ENCODE data around the gene PSKH1.
"Not testable (repeated sequence)": the region's sequence is repeated elsewhere in the genome, so short reads cannot be mapped to it uniquely, and the experiment has no call there.

PSKH1 gene

GRCh38 chr16:67892899-67893742 is at the start of gene PSKH1:
Gene PSKH1, plus strand, starts transcription at chr16:67893254. Its CDS starts 15,496 bp downstream, at chr16:67908750.
- DNase-seq = peak; percentile 95

DNA sequence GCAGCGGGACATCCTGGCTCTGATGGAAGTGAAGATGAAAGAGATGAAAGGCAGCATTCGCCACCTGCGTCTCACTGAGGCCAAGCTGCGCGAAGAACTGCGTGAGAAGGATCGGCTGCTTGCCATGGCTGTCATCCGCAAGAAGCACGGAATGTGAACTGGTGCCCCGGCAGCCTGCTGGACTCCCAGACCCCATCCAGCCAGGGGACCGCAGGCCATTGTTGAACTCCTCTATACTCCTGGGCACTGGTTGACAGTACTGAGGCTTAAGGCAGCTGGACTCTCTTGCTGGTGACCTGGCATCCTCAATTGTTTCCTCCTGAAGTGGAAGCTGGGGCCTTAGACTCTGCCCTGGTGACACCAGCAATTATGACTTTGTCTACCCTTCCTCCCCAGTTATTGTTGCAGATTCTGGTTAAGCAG is 49.7 kb upstream of the PSKH1 start:
- no peak for DNase-seq

GRCh38 chr16:67844497-67844896 is 48.6 kb upstream of the PSKH1 start:
- DNase-seq = no peak

- DNase-seq = no peak
Measured at GRCh38 chr16:67845291-67846062, 47.6 kb upstream of the PSKH1 start.

DNA sequence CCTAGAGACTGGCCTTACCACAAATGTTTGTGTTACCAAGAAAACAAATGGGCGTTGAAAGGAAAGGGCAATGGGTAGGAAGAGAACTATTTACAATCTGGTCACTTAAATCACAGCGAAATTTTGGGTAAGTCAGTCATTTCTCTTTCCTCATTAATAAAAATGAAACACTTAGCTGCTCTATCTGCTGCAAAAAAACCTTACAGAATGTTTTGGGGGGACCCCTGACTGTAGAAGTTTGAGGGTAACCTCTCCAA is 47.1 kb upstream of the PSKH1 start:
- no peak for DNase-seq

DNA sequence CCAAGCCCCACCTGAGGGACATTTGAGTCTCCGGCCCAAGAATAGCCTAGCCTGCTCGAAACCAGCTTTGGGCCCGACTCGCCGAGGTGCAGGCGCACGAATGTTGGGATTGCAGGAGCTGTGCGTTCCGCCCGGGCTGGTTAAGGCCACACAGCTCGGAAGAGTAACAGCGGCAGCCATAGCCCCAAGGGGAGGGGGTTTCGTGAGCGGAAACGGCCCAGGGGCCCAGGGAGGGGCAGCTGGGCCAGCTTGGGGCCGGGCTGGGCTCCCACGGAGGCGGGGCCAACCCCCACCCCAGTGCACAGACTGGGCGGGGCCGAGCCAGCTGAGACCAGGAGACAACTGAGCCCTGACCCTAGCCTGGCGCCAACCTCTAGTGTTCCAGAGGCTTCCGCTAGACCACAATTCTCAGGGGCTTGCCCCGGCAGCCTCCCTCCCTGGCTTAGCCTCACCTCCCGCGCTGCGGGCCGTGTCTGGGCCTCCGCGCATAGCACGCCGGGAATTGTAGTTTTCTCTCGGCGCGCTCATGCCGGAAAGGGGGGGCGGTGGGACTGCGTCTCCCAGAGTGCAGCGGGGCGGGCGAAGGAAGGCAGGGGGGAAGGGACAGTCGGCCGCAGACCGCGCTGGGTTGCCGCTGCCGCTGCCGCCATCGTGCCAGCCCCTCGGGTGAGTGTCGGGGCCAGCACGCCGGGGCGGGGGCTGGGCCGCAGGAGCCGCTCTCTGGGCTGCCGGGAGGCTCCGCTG is 46.6 kb upstream of the PSKH1 start, which contains the start of gene NUTF2:
Gene NUTF2 (plus strand): TSS at position 614 of the 744 bp plus-strand sequence. CDS start 18,198 bp downstream, outside the sequence.
- peak; percentile 94 for DNase-seq

DNA sequence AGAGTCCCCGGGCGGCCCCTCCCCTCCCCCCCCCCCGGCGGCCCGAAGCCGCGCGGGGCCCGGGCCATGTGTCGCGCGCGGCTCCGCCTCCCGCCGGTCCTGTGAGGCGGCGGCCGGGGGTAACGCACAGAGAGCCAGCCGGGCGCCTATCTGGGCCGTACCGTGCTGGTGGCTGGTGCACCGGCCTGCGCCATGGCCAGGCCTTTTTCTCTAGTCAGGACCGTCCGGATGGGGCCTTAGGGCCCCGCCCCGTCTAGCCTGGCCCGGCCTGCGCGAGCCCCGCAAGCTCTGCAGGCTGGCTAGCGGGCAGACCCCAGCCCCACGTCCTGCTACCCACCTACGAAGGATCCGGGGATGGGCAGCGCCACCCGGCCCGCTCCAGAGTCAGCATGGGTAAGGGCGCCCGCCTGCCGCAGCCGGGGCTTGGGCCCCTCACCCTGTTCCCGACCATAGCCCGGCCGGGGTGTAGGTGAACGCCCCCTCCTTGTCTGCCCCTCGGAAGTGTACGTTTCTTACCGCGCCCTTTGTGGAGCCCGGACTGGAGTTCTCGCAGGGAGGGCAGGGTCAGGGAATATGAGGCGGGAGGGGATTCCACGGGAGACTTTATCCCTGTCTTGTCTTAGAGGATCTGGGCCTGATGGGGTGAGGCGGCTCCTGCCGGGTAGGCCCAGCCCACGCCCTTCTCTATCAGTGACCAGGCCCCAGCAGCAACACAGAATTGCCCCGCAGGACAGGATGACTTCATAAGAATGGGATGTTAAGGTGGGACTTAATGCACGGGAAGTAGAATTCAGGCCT is 45.8 kb upstream of the PSKH1 start, which contains the start of gene CENPT:
Gene CENPT (minus strand): TSS at position 630 of the 798 bp plus-strand sequence. CDS start 13,834 bp downstream, outside the sequence.
- no peak for DNase-seq

DNA sequence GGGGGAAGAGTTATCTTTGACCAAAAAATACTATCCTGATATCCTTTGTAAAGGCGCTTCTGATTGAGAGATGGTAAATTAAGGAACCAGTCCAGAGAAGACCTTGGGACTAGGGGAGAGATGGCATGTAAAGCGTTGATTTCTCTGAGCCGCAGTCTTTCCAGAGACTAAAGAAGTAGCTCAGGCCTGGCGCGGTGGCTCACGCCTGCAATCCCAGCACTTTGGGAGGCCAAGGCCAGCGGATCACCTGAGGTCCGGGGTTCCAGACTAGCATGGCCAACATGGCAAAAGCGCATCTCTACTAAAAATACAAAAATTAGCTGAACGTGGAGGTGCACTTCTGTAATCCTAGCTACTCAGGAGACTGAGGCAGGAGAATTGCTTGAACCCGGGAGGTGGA is 44.9 kb upstream of the PSKH1 start:
- DNase-seq = no peak

- DNase-seq = no peak
Measured at GRCh38 chr16:67853670-67854069, 39.4 kb upstream of the PSKH1 start.

DNA sequence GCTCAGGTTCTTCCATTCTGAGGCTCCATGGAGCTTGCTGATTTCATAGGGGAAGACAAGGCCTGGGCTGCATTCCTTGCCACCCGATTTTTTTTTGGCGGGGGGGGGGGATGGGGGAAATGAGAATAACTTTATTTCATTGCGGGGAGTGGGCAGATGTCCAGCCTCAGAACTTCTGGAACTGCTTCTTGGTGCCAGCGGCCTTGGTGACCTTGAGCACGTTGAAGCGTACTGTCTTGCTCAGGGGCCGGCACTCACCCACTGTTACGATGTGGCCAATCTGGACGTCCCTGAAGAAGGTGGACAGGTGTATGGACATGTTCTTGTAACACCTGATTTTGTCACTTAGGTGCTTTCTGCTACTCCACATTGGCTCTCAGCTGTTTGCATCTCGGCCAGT is 37.3 kb upstream of the PSKH1 start:
- DNase-seq = no peak

GRCh38 chr16:67856927-67857546 is 36.0 kb upstream of the PSKH1 start:
- DNase-seq = no peak

DNA sequence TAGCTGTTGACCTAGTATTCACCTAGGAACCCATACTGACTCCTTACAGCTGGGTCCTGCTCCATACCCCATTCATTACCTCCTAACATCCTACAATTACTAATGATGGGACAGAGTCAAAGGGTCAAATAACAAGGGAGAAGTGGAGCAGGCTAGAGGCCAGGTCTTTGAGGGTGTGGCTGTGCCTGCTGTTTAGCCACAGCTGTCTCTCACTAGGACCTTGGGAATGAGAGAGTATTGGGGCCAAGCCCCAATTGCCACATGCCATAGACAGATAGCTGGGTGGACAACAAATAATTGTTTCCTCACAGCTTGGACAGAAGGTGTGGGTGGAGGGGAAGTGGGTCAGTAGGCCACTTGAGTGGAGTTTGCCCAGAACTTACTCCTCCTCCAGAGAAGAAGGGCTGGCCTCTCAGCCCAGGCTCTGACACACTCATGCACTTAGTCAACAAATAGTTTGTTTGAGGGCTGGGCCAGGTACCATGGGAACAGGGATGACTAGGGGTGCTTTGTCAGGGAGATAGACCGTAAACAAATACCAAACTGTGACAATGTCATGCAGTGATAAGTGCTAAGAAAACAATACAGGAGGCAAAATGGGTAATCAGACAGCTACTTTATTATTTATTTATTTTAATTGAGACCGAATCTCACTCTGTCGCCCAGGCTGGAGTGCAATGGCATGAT is 35.4 kb upstream of the PSKH1 start:
- DNase-seq = no peak

DNA sequence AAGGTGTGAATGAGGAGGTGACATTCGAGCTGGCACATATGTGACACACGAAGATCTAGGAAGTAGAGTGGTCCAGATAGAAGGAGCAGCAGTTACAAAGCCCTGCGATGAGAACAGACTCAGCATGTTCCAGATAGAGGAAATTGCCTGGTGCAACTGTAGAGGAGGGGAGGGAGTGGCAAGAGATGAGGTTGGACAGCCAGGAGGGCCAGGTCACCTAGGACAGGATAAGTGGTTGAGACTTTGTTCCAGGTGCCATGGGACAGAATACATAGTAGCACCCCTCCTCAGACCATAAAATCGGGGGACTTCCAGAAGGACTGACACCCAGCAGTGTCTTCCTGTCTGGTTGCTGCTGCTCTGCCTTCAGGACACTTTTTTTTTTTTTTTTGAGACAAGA is 34.6 kb upstream of the PSKH1 start:
- no peak for DNase-seq

DNA sequence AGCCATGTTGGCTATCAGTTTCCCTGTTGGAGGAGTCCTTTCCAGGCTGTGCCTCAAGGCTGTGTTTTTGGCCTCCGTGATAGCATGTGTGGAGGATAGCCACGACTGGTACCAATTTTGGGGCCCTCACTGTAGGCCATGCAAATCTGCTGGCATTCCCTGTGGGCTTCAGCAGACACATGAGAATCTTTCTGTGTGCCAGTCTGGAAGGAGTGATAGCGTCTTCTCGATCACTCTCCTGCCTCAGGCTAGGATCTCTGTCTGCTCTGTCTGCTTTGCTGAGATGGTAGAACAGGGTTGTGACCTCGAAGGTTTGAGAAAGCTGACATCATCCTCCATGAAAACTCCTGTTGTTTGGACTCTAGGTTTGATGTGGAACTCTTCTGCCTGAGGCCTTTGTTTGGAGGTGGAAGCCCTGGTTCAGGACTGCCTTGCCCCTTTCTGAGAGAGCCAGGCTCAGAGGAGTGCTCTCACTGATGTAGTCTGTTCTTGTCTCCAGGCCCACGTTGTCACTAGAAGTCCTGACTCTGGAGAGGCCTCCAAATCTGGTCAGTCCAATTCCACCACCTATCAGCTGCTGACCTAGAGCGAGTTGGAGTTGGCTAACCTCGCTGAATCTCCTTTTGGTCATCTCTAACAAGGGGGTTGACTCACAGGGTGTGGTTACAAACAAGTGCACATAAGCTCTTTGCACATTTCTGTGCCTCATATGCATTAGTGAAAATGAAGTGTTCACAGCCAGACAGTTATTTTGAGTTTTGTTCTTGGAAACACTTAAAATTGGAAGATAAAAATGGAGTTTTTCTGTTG is 32.3 kb upstream of the PSKH1 start:
- no peak for DNase-seq

GRCh38 chr16:67861877-67862276 is 31.2 kb upstream of the PSKH1 start:
- DNase-seq = no peak

- no peak for DNase-seq
Measured at GRCh38 chr16:67862623-67863583, 30.2 kb upstream of the PSKH1 start.

GRCh38 chr16:67864044-67864443 is 29.0 kb upstream of the PSKH1 start:
- not testable (repeated sequence) for DNase-seq

DNA sequence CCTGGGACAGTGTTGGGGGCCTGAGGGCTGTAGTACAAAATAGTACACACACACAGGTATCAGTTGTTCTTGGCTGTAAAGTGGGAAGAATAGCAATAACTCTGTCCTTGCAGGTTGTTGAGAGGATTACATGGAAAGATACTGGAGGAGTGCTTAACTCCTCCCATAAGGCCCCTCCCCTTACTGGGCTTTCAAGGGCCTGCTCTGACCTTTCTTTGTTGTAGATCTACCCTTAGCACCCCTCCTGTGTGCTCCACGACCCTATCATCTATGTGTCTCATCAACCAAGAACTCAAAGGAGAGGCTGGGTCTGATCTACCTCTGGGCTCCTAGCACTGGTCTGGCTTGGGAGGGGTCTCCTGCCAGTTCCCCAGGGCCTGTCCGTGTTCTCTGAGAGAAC is 28.5 kb upstream of the PSKH1 start:
- DNase-seq = no peak

- DNase-seq = peak; percentile 14
Measured at GRCh38 chr16:67865318-67865717, 27.7 kb upstream of the PSKH1 start.
